GM21526 (cell line): ENCODE results near the gene NPIPB4.
"Not testable (repeated sequence)": the region's sequence is repeated elsewhere in the genome, so short reads cannot be mapped to it uniquely, and the experiment has no call there.

Experiments used
- ATAC-seq: cut with Tn5 transposase; IDR thresholded peaks from one replicate; pipeline ENCODE4 v1.9.1; 2021; ENCODE audit warnings: moderate library complexity; ENCODE audit not compliant: unreplicated experiment, low FRiP score

Gene NPIPB4

DNA sequence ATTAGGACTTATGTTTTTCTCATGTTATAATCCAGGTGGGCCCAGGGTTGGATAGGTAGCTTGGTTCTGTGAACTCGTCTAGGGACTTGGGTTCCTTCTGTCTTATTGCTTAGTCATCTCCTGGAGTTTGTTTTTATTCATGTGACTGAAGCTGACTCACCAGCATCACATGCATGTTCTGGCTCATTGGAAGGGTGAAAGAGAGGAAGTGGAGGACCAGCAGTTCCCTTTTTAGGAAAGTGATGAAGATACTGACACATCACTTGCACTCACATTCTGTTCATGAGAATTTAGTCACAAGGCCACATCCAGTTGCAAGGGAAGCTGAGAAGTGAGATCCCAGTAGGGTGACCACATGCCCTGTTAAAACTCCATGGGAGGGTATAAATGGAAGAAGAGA is 67.0 kb downstream of the NPIPB4 start:
- ATAC-seq, result not testable (repeated sequence)
